Esophagus muscularis mucosa (tissue), 4 donors: Measurements from ENCODE around the gene CTDSP2. TPM values are rescaled to one million over a fixed set of nuclear protein-coding genes. Genes with fewer than 3 reads are reported as not detected.
"Not testable (repeated sequence)": the region's sequence is repeated elsewhere in the genome, so short reads cannot be mapped to it uniquely, and the experiment has no call there.

Experiments used
- DNase-seq: peaks from one replicate; pipeline ENCODE4 v3.0.0-alpha.2; 2017; ENCODE audit errors: extremely low spot score
- H3K27ac ChIP-seq, 4 donors: fragments of 200-600 bp; sonication (generic); replicated peaks in 1 of 4; 1 replicate in 3 of 4; 2 replicates in 1 of 4; pipeline ENCODE4 v1.5.1; 2016 to 2019; ENCODE audit warnings: mild to moderate bottlenecking in 1 of 4
- H3K27me3 ChIP-seq, 4 donors: fragments of 200-600 bp; sonication (generic); one replicate each; pipeline versions ENCODE4 v1.5.1 to v1.6.0; 2016 to 2019
- H3K36me3 ChIP-seq, 4 donors: fragments of 200-600 bp; sonication (generic); one replicate each; pipeline ENCODE4 v1.5.1; 2016 to 2019
- H3K4me1 ChIP-seq, 4 donors: fragments of 200-600 bp; sonication (generic); one replicate each; pipeline ENCODE4 v1.5.1; 2016 to 2019
- H3K4me3 ChIP-seq, 4 donors: fragments of 200-600 bp; sonication (generic); 1 replicate in 2 of 4; 2 replicates in 2 of 4; pipeline ENCODE4 v1.5.1; 2016 to 2019; ENCODE audit warnings: mild to moderate bottlenecking in 4 of 4, moderate library complexity in 1 of 4
- H3K9me3 ChIP-seq, 4 donors: fragments of 200-600 bp; sonication (generic); 1 replicate in 3 of 4; 2 replicates in 1 of 4; pipeline ENCODE4 v1.5.1; 2016 to 2019
- CTCF ChIP-seq, 3 experiments: fragments of 200-600 bp in 2 of 3; fragments of 450-650 bp in 1 of 3; sonication (generic) in 2 of 3; IDR thresholded peaks; one replicate each; pipeline ENCODE4 v1.5.1; 2017 to 2019; ENCODE audit warnings: antibody characterized with exemption in 3 of 3, mild to moderate bottlenecking in 2 of 3, moderate library complexity in 1 of 3
- EP300 ChIP-seq: sonication (generic); formaldehyde crosslinking; IDR thresholded peaks from one replicate; pipeline ENCODE4 v1.6.1; 2017; ENCODE audit warnings: antibody characterized with exemption
- POLR2A ChIP-seq: fragments of 450-650 bp; IDR thresholded peaks from one replicate; pipeline ENCODE4 v1.6.1; 2017; ENCODE audit warnings: antibody characterized with exemption, moderate library complexity, mild to moderate bottlenecking, low read depth
- POLR2AphosphoS5 ChIP-seq, 2 donors: sonication (generic); formaldehyde crosslinking; IDR thresholded peaks; one replicate each; pipeline ENCODE4 v1.6.1; 2017; ENCODE audit warnings: antibody characterized with exemption in 2 of 2
- WGBS: methylation state at CpG from one replicate; pipeline ENCODE4 v1.1.5; 2018; 5-methylcytosine and 5-hydroxymethylcytosine counted together
- intact Hi-C: fragments of 100-400 bp; cut with DNase I; formaldehyde crosslinking; loops from one replicate; pipeline ENCODE4 v1.15.1; 2023
- total RNA-seq, 4 donors: library from RNA; depleted of rRNA; stranded (reverse); fragments of >200 nt; gene quantifications; one replicate each; pipeline versions ENCODE4 v1.1.0 to v1.2.1, GENCODE V29; 2016

CTDSP2 gene
- total RNA-seq, 4 donors from 2014 or later: 127 to 249 (median 196) TPM

- H3K4me1 ChIP-seq: peaks cover 27 to 44% (median 35%) of the 10 kb centered on the region in 4 donors
- H3K36me3 ChIP-seq: no peaks in the 10 kb centered on the region
- 93% methylated on average over 2 of the region's 2 CpGs for WGBS
- H3K4me3 ChIP-seq: no peak overlapping the region
- H3K27ac ChIP-seq: peak overlapping the region in 2 of 4 donors; percentile 90 to 91
- intact Hi-C loops: no loop called here
- no peak for DNase-seq
- H3K27me3 ChIP-seq: no peaks in the 10 kb centered on the region
- no peaks in the 10 kb centered on the region for H3K9me3 ChIP-seq
- TF ChIP-seq CTCF (IDR thresholded peaks at IDR 0.05) (no peak), POLR2AphosphoS5 (IDR thresholded peaks at IDR 0.05) (no peak), EP300 (no peak), POLR2A (no peak)
Measured at GRCh38 chr12:57853864-57854556, 7.5 kb upstream of the CTDSP2 start.

GRCh38 chr12:57852620-57853500, 6.3 kb upstream of the CTDSP2 start:
- no peaks in the 10 kb centered on the region for H3K27me3 ChIP-seq
- DNase-seq: no peak
- peak overlapping the region; percentile 88 to 91 (median 90) for H3K27ac ChIP-seq
- no peaks in the 10 kb centered on the region for H3K36me3 ChIP-seq
- WGBS: 25% methylated on average over 33 of the region's 38 CpGs
- H3K4me1 ChIP-seq: peaks cover 27 to 49% (median 37%) of the 10 kb centered on the region in 4 donors
- H3K4me3 ChIP-seq: peak overlapping the region; percentile 53 to 59 (median 56)
- intact Hi-C loops: no loop called here
- no peaks in the 10 kb centered on the region for H3K9me3 ChIP-seq
- TF ChIP-seq POLR2A: no peak
- TF ChIP-seq POLR2AphosphoS5 (IDR thresholded peaks at IDR 0.05): peak; percentile 38 to 68
- peak in 2 of 3 experiments; percentile 33 to 42 for TF ChIP-seq CTCF (IDR thresholded peaks at IDR 0.05)

GRCh38 chr12:57852200-57852599, 5.7 kb upstream of the CTDSP2 start:
- no peaks in the 10 kb centered on the region for H3K36me3 ChIP-seq
- WGBS: 37% methylated on average over 10 of the region's 11 CpGs
- H3K4me3 ChIP-seq: peak overlapping the region; percentile 53 to 59 (median 56)
- no peak for DNase-seq
- TF ChIP-seq EP300 (no peak), CTCF (IDR thresholded peaks at IDR 0.05) (no peak), POLR2A (no peak), POLR2AphosphoS5 (IDR thresholded peaks at IDR 0.05) (no peak)
- H3K9me3 ChIP-seq: no peaks in the 10 kb centered on the region
- no peaks in the 10 kb centered on the region for H3K27me3 ChIP-seq
- H3K27ac ChIP-seq: peak overlapping the region; percentile 88 to 91 (median 90)
- peaks cover 31 to 56% (median 42%) of the 10 kb centered on the region in 4 donors for H3K4me1 ChIP-seq
- intact Hi-C loops: no loop called here

GRCh38 chr12:57851552-57851951, 5.0 kb upstream of the CTDSP2 start:
- Histone ChIP-seq H3K9me3 (no peaks in the 10 kb centered on the region), H3K27ac (peak overlapping the region; percentile 88 to 91 (median 90)), H3K4me3 (no peak overlapping the region), H3K27me3 (no peaks in the 10 kb centered on the region), H3K36me3 (no peaks in the 10 kb centered on the region), H3K4me1 (peaks cover 31 to 58% (median 44%) of the 10 kb centered on the region in 4 donors)
- TF ChIP-seq EP300 (no peak), POLR2A (no peak)
- intact Hi-C loops: no loop called here
- 83% methylated on average over 1 of the region's 1 CpG for WGBS
- DNase-seq: no peak

GRCh38 chr12:57850854-57851430, 4.4 kb upstream of the CTDSP2 start:
- no peak for TF ChIP-seq CTCF (IDR thresholded peaks at IDR 0.05)
- no peak for TF ChIP-seq EP300
- no peak for TF ChIP-seq POLR2A
- TF ChIP-seq POLR2AphosphoS5 (IDR thresholded peaks at IDR 0.05): no peak
- no peaks in the 10 kb centered on the region for H3K27me3 ChIP-seq
- intact Hi-C loops: no loop called here
- no peaks in the 10 kb centered on the region for H3K36me3 ChIP-seq
- H3K4me3 ChIP-seq: no peak overlapping the region
- WGBS: 51% methylated on average over 6 of the region's 6 CpGs
- no peak for DNase-seq
- H3K9me3 ChIP-seq: no peaks in the 10 kb centered on the region
- H3K27ac ChIP-seq: peak overlapping the region; percentile 88 to 91 (median 90)
- H3K4me1 ChIP-seq: peaks cover 31 to 58% (median 44%) of the 10 kb centered on the region in 4 donors

GRCh38 chr12:57849447-57849846, 2.9 kb upstream of the CTDSP2 start:
- H3K4me3 ChIP-seq, intact Hi-C loops, H3K36me3 ChIP-seq, DNase-seq, H3K9me3 ChIP-seq, H3K27me3 ChIP-seq: not testable (repeated sequence)
- WGBS: 97% methylated on average over 3 of the region's 3 CpGs
- peaks cover 31 to 53% (median 45%) of the 10 kb centered on the region in 4 donors for H3K4me1 ChIP-seq
- H3K27ac ChIP-seq: peak overlapping the region in 2 of 4 donors; percentile 90
